OCI-LY7 (cell line): ENCODE results near the gene RASAL2. TPM values are rescaled to one million over a fixed set of nuclear protein-coding genes. Genes with fewer than 3 reads are reported as not detected.

Experiments used
- BruUV-seq: library from RNA; stranded (reverse); fragments of 400-500 nt; replicated peaks from 2 replicates; lab custom pipeline; 2021; lab: Mats Ljungman, UMichigan
- CTCF ChIA-PET: fragments of 300-600 bp; sonication (Branson Sonifier 250); formaldehyde crosslinking; loops from one replicate; lab custom pipeline; 2022; ENCODE audit warnings: antibody characterized with exemption; ENCODE audit not compliant: unreplicated experiment; lab: Charles Lee
- POLR2A ChIA-PET: fragments of 300-600 bp; sonication (Branson Sonifier 250); formaldehyde crosslinking; loops from one replicate; lab custom pipeline; 2022; ENCODE audit warnings: antibody characterized with exemption; lab: Charles Lee
- DNase-seq: peaks from one replicate; pipeline ENCODE4 v3.0.0-alpha.2; 2015; ENCODE audit warnings: low spot score
- H2AFZ ChIP-seq: fragments of 200-600 bp; sonication (generic), shearing (Covaris generic); 2 replicates; pipeline ENCODE4 v1.6.1; 2014; ENCODE audit warnings: mild to moderate bottlenecking, antibody characterized with exemption, low read length, moderate library complexity
- H3K27ac ChIP-seq: fragments of 200-600 bp; sonication (generic); 2 replicates; pipeline ENCODE4 v1.5.1; 2014; ENCODE audit warnings: mixed run types, low read depth, mild to moderate bottlenecking, moderate library complexity, low read length, inconsistent platforms; ENCODE audit not compliant: poor library complexity, severe bottlenecking
- H3K36me3 ChIP-seq: fragments of 200-600 bp; sonication (generic); 2 replicates; pipeline ENCODE4 v1.6.1; 2014; ENCODE audit warnings: mild to moderate bottlenecking, antibody characterized with exemption, low read length, moderate library complexity, mixed read lengths; ENCODE audit not compliant: insufficient read depth
- H3K4me1 ChIP-seq: fragments of 200-600 bp; sonication (generic); 2 replicates; pipeline ENCODE4 v1.5.1; 2014; ENCODE audit warnings: mild to moderate bottlenecking, low read length; ENCODE audit not compliant: insufficient read depth, poor library complexity, severe bottlenecking
- H3K4me2 ChIP-seq: fragments of 200-600 bp; sonication (generic); 2 replicates; pipeline ENCODE4 v1.6.1; 2014; ENCODE audit warnings: mild to moderate bottlenecking, low read length
- H3K4me3 ChIP-seq: fragments of 200-600 bp; sonication (generic); 2 replicates; pipeline ENCODE4 v1.5.1; 2014; ENCODE audit warnings: mild to moderate bottlenecking, low read depth, low read length; ENCODE audit not compliant: poor library complexity, severe bottlenecking
- H3K79me2 ChIP-seq: fragments of 200-600 bp; sonication (generic); 2 replicates; pipeline ENCODE4 v1.6.1; 2016; ENCODE audit warnings: low read depth, mild to moderate bottlenecking, low read length, moderate library complexity, mixed read lengths; ENCODE audit not compliant: insufficient read depth
- H3K9me2 ChIP-seq: fragments of 200-600 bp; sonication (generic); 2 replicates; pipeline ENCODE4 v1.6.1; 2016; ENCODE audit warnings: mild to moderate bottlenecking, low read length, mixed read lengths; ENCODE audit not compliant: insufficient read depth
- H3K9me3 ChIP-seq: fragments of 200-600 bp; sonication (generic); 2 replicates; pipeline ENCODE4 v1.6.1; 2014; ENCODE audit warnings: mild to moderate bottlenecking, mixed run types, low read length, mixed read lengths
- H4K20me1 ChIP-seq: fragments of 200-600 bp; sonication (generic); 2 replicates; pipeline ENCODE4 v1.6.1; 2014; ENCODE audit warnings: mild to moderate bottlenecking, antibody characterized with exemption, low read length, moderate library complexity, mixed read lengths; ENCODE audit not compliant: insufficient read depth
- EZH2phosphoT487 ChIP-seq: fragments of 200-600 bp; sonication (generic); IDR thresholded peaks from 2 replicates; pipeline ENCODE4 v1.6.1; 2018; ENCODE audit warnings: low read depth, borderline replicate concordance, mild to moderate bottlenecking, mixed run types, antibody characterized with exemption, low read length, moderate library complexity, mixed read lengths
- intact Hi-C: fragments of 100-400 bp; cut with micrococcal nuclease; formaldehyde crosslinking; loops from one replicate; pipeline ENCODE4 v1.10.0; 2022; ENCODE audit not compliant: unreplicated experiment
- total RNA-seq, 2 experiments: library from RNA; depleted of rRNA in 1 of 2; stranded (reverse); fragments of >200 nt in 1 of 2; shearing (Covaris generic) in 1 of 2; gene quantifications; 2 replicates each; pipeline ENCODE4 v1.2.3, GENCODE V29; 2014 to 2022
- TF ChIP-seq, protein P1 (sequence below): fragments of 200-600 bp; sonication (generic); conservative IDR thresholded peaks from 2 replicates; pipeline ENCODE4 v1.5.1; 2014; ENCODE audit warnings: mild to moderate bottlenecking, antibody characterized with exemption, low read length, moderate library complexity, mixed read lengths

RASAL2 gene
- total RNA-seq, 2 experiments from 2014 or later = 0.09 to 0.27 TPM

DNA sequence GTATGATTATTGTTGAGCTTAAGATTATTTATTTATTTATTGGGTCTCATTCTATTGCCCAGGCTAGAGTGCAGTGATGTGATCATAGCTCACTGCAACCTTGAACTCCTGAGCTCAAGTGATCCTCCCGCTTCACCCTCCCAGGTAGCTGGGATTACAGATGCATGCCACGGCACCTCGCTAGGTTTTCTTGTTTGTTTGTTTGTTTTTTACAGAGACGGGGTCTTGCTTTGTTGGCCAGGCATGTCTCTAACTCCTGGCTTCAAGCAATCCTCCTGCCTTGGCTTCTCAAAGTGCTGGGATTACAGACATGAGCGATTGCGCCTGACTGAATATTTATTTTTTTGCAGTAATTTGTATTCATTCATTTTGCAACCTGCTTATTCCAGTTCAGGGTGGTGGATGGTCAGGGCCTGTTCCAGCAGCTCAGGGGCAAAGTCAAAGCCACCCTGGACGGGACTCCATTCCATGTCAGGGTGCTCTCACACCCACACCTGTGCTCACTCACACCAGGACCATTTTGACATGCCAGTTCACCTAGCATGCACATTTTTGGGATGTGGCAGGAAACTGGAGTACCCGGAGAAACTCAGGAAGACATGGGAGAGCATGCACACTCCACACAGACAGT, 29.6 kb upstream of the RASAL2 start:
- no peaks in the 10 kb centered on the region for H3K9me2 ChIP-seq
- no peak overlapping the region for H3K4me3 ChIP-seq
- no peak for TF ChIP-seq EZH2phosphoT487
- TF ChIP-seq, protein P1, sequence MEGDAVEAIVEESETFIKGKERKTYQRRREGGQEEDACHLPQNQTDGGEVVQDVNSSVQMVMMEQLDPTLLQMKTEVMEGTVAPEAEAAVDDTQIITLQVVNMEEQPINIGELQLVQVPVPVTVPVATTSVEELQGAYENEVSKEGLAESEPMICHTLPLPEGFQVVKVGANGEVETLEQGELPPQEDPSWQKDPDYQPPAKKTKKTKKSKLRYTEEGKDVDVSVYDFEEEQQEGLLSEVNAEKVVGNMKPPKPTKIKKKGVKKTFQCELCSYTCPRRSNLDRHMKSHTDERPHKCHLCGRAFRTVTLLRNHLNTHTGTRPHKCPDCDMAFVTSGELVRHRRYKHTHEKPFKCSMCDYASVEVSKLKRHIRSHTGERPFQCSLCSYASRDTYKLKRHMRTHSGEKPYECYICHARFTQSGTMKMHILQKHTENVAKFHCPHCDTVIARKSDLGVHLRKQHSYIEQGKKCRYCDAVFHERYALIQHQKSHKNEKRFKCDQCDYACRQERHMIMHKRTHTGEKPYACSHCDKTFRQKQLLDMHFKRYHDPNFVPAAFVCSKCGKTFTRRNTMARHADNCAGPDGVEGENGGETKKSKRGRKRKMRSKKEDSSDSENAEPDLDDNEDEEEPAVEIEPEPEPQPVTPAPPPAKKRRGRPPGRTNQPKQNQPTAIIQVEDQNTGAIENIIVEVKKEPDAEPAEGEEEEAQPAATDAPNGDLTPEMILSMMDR = no peak
- H3K9me3 ChIP-seq = no peaks in the 10 kb centered on the region
- no TSS peak for BruUV-seq
- no peak overlapping the region for H3K4me2 ChIP-seq
- ChIA-PET POLR2A (no interaction called here), CTCF (no interaction called here)
- H3K36me3 ChIP-seq = no peaks in the 10 kb centered on the region
- DNase-seq = no peak
- H3K4me1 ChIP-seq = no peaks in the 10 kb centered on the region
- intact Hi-C loops = no loop called here
- H4K20me1 ChIP-seq = no peaks in the 10 kb centered on the region
- H3K79me2 ChIP-seq = no peaks in the 10 kb centered on the region
- no peak overlapping the region for H3K27ac ChIP-seq
- H2AFZ ChIP-seq = no peak overlapping the region

DNA sequence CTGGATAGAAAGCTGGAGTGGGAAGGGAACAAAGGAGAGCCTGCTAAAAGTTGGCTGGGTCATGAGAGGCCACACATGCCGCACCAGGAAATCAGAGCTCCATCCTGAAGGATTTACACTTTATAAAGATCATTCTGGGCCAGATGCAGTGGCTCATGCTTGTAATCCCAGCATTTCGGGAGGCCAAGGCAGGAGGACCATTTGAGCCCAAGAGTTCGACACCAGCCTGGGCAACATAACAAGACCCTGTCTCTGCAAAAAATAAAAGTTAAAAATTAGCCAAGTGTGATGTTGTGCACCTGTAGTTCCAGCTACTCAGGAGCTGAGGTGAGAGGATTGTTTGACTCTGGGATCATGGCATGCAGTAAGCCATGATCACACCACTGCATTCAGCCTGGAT, 28.7 kb upstream of the RASAL2 start:
- Histone ChIP-seq H3K9me3 (no peaks in the 10 kb centered on the region), H4K20me1 (no peaks in the 10 kb centered on the region), H3K36me3 (no peaks in the 10 kb centered on the region), H3K4me1 (no peaks in the 10 kb centered on the region), H3K4me2 (no peak overlapping the region), H3K79me2 (no peaks in the 10 kb centered on the region), H2AFZ (no peak overlapping the region), H3K4me3 (no peak overlapping the region), H3K27ac (no peak overlapping the region), H3K9me2 (no peaks in the 10 kb centered on the region)
- DNase-seq = no peak
- TF ChIP-seq, protein P1 = no peak
- TF ChIP-seq EZH2phosphoT487 = no peak
- CTCF ChIA-PET = no interaction called here
- intact Hi-C loops = no loop called here
- POLR2A ChIA-PET = no interaction called here
- no TSS peak for BruUV-seq

- TF ChIP-seq, protein P1 = no peak
- TF ChIP-seq EZH2phosphoT487 = no peak
- no peak overlapping the region for H2AFZ ChIP-seq
- no peak overlapping the region for H3K4me2 ChIP-seq
- H3K27ac ChIP-seq = no peak overlapping the region
- no peaks in the 10 kb centered on the region for H3K9me3 ChIP-seq
- DNase-seq = no peak
- no peaks in the 10 kb centered on the region for H3K9me2 ChIP-seq
- H3K4me3 ChIP-seq = no peak overlapping the region
- CTCF ChIA-PET = no interaction called here
- H3K36me3 ChIP-seq = no peaks in the 10 kb centered on the region
- no peaks in the 10 kb centered on the region for H3K79me2 ChIP-seq
- POLR2A ChIA-PET = no interaction called here
- no TSS peak for BruUV-seq
- intact Hi-C loops = no loop called here
- no peaks in the 10 kb centered on the region for H3K4me1 ChIP-seq
- H4K20me1 ChIP-seq = no peaks in the 10 kb centered on the region
Measured at GRCh38 chr1:178066296-178066907, 27.5 kb upstream of the RASAL2 start.
